Measurements from ENCODE around the gene KRTAP20-2.

KRTAP20-2 gene

DNA sequence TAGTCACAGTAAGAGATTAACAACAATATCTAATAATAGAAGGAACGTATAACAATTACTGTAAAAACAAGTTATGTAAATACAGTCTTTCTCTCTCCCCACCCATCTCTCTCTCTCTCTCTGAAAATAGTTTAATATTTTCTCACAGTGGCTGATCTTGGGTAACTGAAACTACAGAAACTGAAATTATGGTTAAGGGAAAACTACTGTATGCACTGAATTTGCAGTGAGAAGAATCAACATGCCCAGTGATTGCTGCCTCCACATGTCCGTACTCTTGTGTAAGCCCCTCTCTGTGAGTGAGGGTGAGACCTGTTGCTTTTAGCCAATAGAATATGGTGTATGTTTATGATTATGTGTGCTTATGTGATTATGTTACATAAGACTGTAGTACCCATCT, 22.9 kb upstream of the KRTAP20-2 start:
- no peak for DNase-seq (ENCODE audit: low read depth)
- TF ChIP-seq, protein P1, sequence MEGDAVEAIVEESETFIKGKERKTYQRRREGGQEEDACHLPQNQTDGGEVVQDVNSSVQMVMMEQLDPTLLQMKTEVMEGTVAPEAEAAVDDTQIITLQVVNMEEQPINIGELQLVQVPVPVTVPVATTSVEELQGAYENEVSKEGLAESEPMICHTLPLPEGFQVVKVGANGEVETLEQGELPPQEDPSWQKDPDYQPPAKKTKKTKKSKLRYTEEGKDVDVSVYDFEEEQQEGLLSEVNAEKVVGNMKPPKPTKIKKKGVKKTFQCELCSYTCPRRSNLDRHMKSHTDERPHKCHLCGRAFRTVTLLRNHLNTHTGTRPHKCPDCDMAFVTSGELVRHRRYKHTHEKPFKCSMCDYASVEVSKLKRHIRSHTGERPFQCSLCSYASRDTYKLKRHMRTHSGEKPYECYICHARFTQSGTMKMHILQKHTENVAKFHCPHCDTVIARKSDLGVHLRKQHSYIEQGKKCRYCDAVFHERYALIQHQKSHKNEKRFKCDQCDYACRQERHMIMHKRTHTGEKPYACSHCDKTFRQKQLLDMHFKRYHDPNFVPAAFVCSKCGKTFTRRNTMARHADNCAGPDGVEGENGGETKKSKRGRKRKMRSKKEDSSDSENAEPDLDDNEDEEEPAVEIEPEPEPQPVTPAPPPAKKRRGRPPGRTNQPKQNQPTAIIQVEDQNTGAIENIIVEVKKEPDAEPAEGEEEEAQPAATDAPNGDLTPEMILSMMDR (conservative IDR thresholded peaks at IDR 0.05; ENCODE audit: control insufficient read depth, insufficient read depth, low read depth, low read length) = no peak
- no peak overlapping the region for H3K4me3 ChIP-seq (ENCODE audit: control insufficient read depth, low read depth, low read length)

DNA sequence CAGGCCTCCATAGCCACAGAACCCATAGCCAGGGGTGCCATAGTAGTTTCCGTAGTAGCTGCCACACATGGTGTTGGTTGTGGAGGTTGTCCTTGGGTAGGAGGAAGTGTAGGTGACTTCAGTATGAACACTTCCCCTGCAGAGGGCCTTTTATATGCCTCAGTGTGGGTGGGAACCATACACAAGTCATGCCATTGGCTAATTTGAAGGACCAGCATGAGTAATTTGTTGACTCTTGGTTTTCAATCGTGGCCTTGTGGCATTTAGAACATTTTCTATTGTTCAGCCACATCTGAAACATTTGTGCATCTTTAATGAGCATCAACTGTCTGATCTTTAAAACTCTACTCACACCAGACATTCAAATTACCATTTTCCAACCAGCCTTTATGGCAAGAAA, 21.2 kb upstream of the KRTAP20-2 start, which contains the start of gene KRTAP6-1:
Gene KRTAP6-1, minus strand, starts transcription at position 95 of the 400 bp plus-strand sequence. Its CDS starts 26 bp downstream, at position 69.
- DNase-seq (ENCODE audit: low read depth) = no peak
- TF ChIP-seq, protein P1 (conservative IDR thresholded peaks at IDR 0.05; ENCODE audit: control insufficient read depth, insufficient read depth, low read depth, low read length) = no peak
- H3K4me3 ChIP-seq (ENCODE audit: control insufficient read depth, low read depth, low read length) = no peak within 1 kb of the TSS

DNA sequence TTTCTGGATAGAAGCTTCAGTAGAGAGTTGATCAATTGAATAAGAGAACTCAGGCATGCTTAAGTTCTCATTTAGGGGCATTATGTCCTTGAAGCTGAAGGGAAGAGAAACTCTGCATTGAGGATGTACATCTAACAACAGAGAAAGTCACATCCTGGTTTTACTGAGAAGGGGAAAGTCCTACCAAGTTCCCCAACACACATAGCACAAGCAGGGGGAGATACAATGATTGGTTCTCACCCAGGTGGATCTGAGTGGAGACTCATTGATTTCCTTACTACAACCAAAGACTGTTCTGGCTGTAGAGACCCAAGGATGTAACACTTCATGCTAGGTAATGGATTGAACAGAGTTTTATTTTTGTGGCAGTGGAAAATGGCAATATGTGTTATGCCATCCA, 19.8 kb upstream of the KRTAP20-2 start:
- TF ChIP-seq, protein P1 (conservative IDR thresholded peaks at IDR 0.05; ENCODE audit: control insufficient read depth, insufficient read depth, low read depth, low read length) = no peak
- DNase-seq (ENCODE audit: low read depth) = no peak

DNA sequence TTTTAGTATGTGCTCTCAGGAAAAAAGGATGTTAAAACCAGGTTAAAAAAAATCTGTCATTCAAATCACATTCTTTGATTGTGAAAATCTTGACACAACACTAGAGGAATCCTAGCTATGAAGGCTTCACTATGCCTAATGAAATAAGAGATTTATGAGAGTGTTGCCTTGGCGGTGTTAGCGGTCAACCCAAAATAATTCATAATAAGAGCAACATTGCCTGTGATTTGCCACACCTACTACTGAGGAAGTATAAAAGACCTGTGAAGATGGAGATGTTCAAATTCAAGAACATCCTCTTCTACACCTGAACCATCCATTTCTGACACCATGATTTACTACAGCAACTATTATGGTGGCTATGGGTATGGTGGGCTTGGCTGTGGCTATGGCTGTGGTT, 18.9 kb upstream of the KRTAP20-2 start, which contains the start of gene KRTAP20-1:
Gene KRTAP20-1, plus strand, starts transcription at position 301 of the 400 bp plus-strand sequence. Its CDS starts 30 bp downstream, at position 331.
- H3K4me3 ChIP-seq (ENCODE audit: control insufficient read depth, low read depth, low read length) = no peak within 1 kb of the TSS
- no peak for DNase-seq (ENCODE audit: low read depth)
- TF ChIP-seq, protein P1 (conservative IDR thresholded peaks at IDR 0.05; ENCODE audit: control insufficient read depth, insufficient read depth, low read depth, low read length) = no peak

More for the DNA sequence above, 19.8 kb upstream of the KRTAP20-2 start:
- H3K4me3 ChIP-seq (ENCODE audit: control insufficient read depth, low read depth, low read length) = no peak overlapping the region

DNA sequence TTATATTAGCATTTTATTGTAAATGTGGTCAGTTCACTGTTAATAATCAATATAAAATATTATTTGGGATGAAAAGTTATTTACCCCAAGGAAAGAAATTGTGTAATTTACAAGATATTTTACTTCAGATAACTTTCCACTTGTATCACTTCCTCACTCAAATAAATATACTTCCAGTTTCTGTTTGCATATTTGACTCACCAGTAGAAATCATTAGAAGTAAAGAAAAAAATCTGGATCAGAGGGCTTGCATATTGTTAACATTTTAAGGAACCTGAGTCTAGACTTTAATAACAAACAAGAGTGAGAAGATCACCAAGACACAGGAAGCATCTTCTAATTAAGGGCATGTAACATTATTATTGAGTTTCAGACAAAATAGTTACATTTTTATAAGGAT, 14.9 kb upstream of the KRTAP20-2 start:
- TF ChIP-seq, protein P1 (conservative IDR thresholded peaks at IDR 0.05; ENCODE audit: control insufficient read depth, insufficient read depth, low read depth, low read length) = no peak
- no peak for DNase-seq (ENCODE audit: low read depth)
- no peak overlapping the region for H3K4me3 ChIP-seq (ENCODE audit: control insufficient read depth, low read depth, low read length)

DNA sequence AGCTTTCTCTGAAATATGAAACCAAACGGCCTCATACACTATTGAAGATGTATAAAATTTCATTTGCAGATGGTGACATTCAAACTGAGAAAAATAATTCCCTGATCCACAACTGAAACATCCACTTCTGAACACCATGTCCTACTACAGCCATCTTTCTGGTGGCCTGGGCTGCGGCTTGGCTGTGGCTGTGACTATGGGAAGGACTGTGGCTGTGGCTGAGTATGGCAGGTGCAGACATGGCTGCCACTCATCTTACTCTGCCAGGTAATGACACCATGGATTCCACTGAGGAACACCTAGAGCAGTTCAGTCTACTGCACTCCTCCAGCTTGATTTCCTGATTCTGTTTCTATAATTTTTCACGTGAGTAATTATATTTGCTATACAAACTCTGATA, 14.5 kb upstream of the KRTAP20-2 start, which contains the start of gene KRTAP20-4:
Gene KRTAP20-4, plus strand, starts transcription at position 106 of the 400 bp plus-strand sequence.
- H3K4me3 ChIP-seq (ENCODE audit: control insufficient read depth, low read depth, low read length) = no peak within 1 kb of the TSS
- DNase-seq (ENCODE audit: low read depth) = no peak
- TF ChIP-seq, protein P1 (conservative IDR thresholded peaks at IDR 0.05; ENCODE audit: control insufficient read depth, insufficient read depth, low read depth, low read length) = no peak

DNA sequence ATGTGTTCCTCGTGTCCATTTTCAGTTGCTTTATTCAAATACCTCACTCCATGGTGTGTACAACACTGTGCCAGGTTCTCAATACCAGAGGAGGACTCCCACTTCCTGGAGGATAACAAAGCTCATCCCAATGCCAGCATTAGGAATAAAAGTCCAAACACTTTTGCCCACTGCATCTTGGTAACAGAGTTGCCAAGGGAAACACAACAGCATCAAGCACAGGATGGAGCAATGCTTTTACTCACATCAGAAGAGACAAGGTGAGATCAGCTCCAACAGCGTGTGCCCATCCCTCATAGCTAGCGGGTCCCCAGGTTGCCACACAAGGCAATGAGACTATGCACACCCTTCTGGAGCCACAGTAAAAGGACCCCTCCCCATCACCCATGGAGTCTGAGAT, 11.6 kb upstream of the KRTAP20-2 start:
- TF ChIP-seq, protein P1 (conservative IDR thresholded peaks at IDR 0.05; ENCODE audit: control insufficient read depth, insufficient read depth, low read depth, low read length) = no peak
- no peak overlapping the region for H3K4me3 ChIP-seq (ENCODE audit: control insufficient read depth, low read depth, low read length)
- DNase-seq (ENCODE audit: low read depth) = no peak

All from fibroblast of mammary gland (primary cell).